Measurements from ENCODE around the gene SORCS2.

Gene SORCS2

GRCh38 chr4:7618361-7618760 is 426.0 kb downstream of the SORCS2 start:
- no peaks in the 10 kb centered on the region for H3K79me2 ChIP-seq (ENCODE audit: insufficient read depth, low read length)
- H3K4me1 ChIP-seq (ENCODE audit: insufficient read depth, low read length) = no peaks in the 10 kb centered on the region
- H3K9me3 ChIP-seq (ENCODE audit: insufficient read depth, low read length, severe bottlenecking) = no peaks in the 10 kb centered on the region
- no peak overlapping the region for H2AFZ ChIP-seq (ENCODE audit: low read depth, low read length)
- H3K27ac ChIP-seq (ENCODE audit: low read length) = no peak overlapping the region
- H3K36me3 ChIP-seq (ENCODE audit: insufficient read depth, low read length) = no peaks in the 10 kb centered on the region
- no peaks in the 10 kb centered on the region for H4K20me1 ChIP-seq (ENCODE audit: insufficient read depth, low read length)
- ATAC-seq (ENCODE audit: insufficient read depth, low read depth) = no peak
- no peak overlapping the region for H3K4me2 ChIP-seq (ENCODE audit: insufficient read depth, low read length)
- no peak for TF ChIP-seq EZH2 (IDR thresholded peaks at IDR 0.05; ENCODE audit: borderline replicate concordance, low read depth, low read length, severe bottlenecking)
- TF ChIP-seq CTCF (IDR thresholded peaks at IDR 0.05; ENCODE audit: borderline replicate concordance, extremely low read depth, low read length, poor library complexity, severe bottlenecking) = no peak
- H3K4me3 ChIP-seq (ENCODE audit: low read depth in 1 of 2, low read length in 2 of 2) = no peak overlapping the region
- no peak overlapping the region for H3K9ac ChIP-seq (ENCODE audit: low read depth, low read length)
- H3K27me3 ChIP-seq (ENCODE audit: insufficient read depth, low read length, poor library complexity) = no peaks in the 10 kb centered on the region
- no peak for DNase-seq

- Histone ChIP-seq H3K27ac (ENCODE audit: low read length) (no peak overlapping the region), H3K9me3 (ENCODE audit: insufficient read depth, low read length, severe bottlenecking) (no peaks in the 10 kb centered on the region), H3K9ac (ENCODE audit: low read depth, low read length) (no peak overlapping the region), H3K27me3 (ENCODE audit: insufficient read depth, low read length, poor library complexity) (no peaks in the 10 kb centered on the region), H4K20me1 (ENCODE audit: insufficient read depth, low read length) (no peaks in the 10 kb centered on the region), H3K79me2 (ENCODE audit: insufficient read depth, low read length) (no peaks in the 10 kb centered on the region), H3K4me3 (ENCODE audit: low read depth in 1 of 2, low read length in 2 of 2) (no peak overlapping the region), H3K4me1 (ENCODE audit: insufficient read depth, low read length) (no peaks in the 10 kb centered on the region), H2AFZ (ENCODE audit: low read depth, low read length) (no peak overlapping the region), H3K36me3 (ENCODE audit: insufficient read depth, low read length) (no peaks in the 10 kb centered on the region), H3K4me2 (ENCODE audit: insufficient read depth, low read length) (no peak overlapping the region)
- ATAC-seq (ENCODE audit: insufficient read depth, low read depth) (no peak), DNase-seq (no peak)
- TF ChIP-seq CTCF (IDR thresholded peaks at IDR 0.05; ENCODE audit: borderline replicate concordance, extremely low read depth, low read length, poor library complexity, severe bottlenecking) = no peak
- TF ChIP-seq EZH2 (IDR thresholded peaks at IDR 0.05; ENCODE audit: borderline replicate concordance, low read depth, low read length, severe bottlenecking) = no peak
Measured at GRCh38 chr4:7620086-7620813, 427.9 kb downstream of the SORCS2 start.

GRCh38 chr4:7620814-7621176 is 428.5 kb downstream of the SORCS2 start:
- no peaks in the 10 kb centered on the region for H3K79me2 ChIP-seq (ENCODE audit: insufficient read depth, low read length)
- peaks cover 3% of the 10 kb centered on the region for H3K27me3 ChIP-seq (ENCODE audit: insufficient read depth, low read length, poor library complexity)
- no peak overlapping the region for H3K27ac ChIP-seq (ENCODE audit: low read length)
- ATAC-seq (ENCODE audit: insufficient read depth, low read depth) (no peak), DNase-seq (no peak)
- H3K4me3 ChIP-seq (ENCODE audit: low read depth in 1 of 2, low read length in 2 of 2) = no peak overlapping the region
- H2AFZ ChIP-seq (ENCODE audit: low read depth, low read length) = no peak overlapping the region
- H3K9me3 ChIP-seq (ENCODE audit: insufficient read depth, low read length, severe bottlenecking) = no peaks in the 10 kb centered on the region
- H3K9ac ChIP-seq (ENCODE audit: low read depth, low read length) = no peak overlapping the region
- H3K4me2 ChIP-seq (ENCODE audit: insufficient read depth, low read length) = no peak overlapping the region
- no peaks in the 10 kb centered on the region for H3K36me3 ChIP-seq (ENCODE audit: insufficient read depth, low read length)
- H3K4me1 ChIP-seq (ENCODE audit: insufficient read depth, low read length) = no peaks in the 10 kb centered on the region
- no peak for TF ChIP-seq CTCF (IDR thresholded peaks at IDR 0.05; ENCODE audit: borderline replicate concordance, extremely low read depth, low read length, poor library complexity, severe bottlenecking)
- no peak for TF ChIP-seq EZH2 (IDR thresholded peaks at IDR 0.05; ENCODE audit: borderline replicate concordance, low read depth, low read length, severe bottlenecking)
- no peaks in the 10 kb centered on the region for H4K20me1 ChIP-seq (ENCODE audit: insufficient read depth, low read length)
